ENCODE measurements around the gene DOK6. TPM values are rescaled to one million over a fixed set of nuclear protein-coding genes. Genes with fewer than 3 reads are reported as not detected.

DOK6 gene
- total RNA-seq, 1 donor from 2014 or later, result not detected

- intact Hi-C loops (cut with micrococcal nuclease), result no loop called here
- ChIA-PET CTCF (no interaction called here), POLR2A (no interaction called here)
- H3K27me3 Mint-ChIP-seq, result no peaks in the 10 kb centered on the region
- ATAC-seq (ENCODE audit: low read depth) (no peak), DNase-seq (no peak)
- no peak overlapping the region for H3K27ac Mint-ChIP-seq
- no peaks in the 10 kb centered on the region for H3K9me3 Mint-ChIP-seq
- no peaks in the 10 kb centered on the region for H3K4me1 Mint-ChIP-seq
- TF ChIP-seq CTCF (IDR thresholded peaks at IDR 0.05), result no peak
- no peak overlapping the region for H3K4me3 Mint-ChIP-seq
- H3K36me3 Mint-ChIP-seq (ENCODE audit: low read depth), result no peaks in the 10 kb centered on the region
Measured at GRCh38 chr18:69708844-69709243, 308.2 kb downstream of the DOK6 start.

- no peaks in the 10 kb centered on the region for H3K4me1 Mint-ChIP-seq
- DNase-seq, result no peak
- TF ChIP-seq CTCF (IDR thresholded peaks at IDR 0.05), result no peak
Measured at GRCh38 chr18:69715191-69715795, 314.6 kb downstream of the DOK6 start.

GRCh38 chr18:69717586-69717985, 316.9 kb downstream of the DOK6 start:
- DNase-seq (no peak), ATAC-seq (ENCODE audit: low read depth) (no peak)
- no peak for TF ChIP-seq CTCF (IDR thresholded peaks at IDR 0.05)
- Mint-ChIP-seq H3K27me3 (no peaks in the 10 kb centered on the region), H3K27ac (no peak overlapping the region), H3K4me1 (no peaks in the 10 kb centered on the region), H3K9me3 (peaks cover 14% of the 10 kb centered on the region), H3K4me3 (no peak overlapping the region), H3K36me3 (ENCODE audit: low read depth) (no peaks in the 10 kb centered on the region)
- intact Hi-C loops (cut with micrococcal nuclease), result no loop called here
- ChIA-PET POLR2A (no interaction called here), CTCF (no interaction called here)

More at GRCh38 chr18:69715191-69715795, 314.6 kb downstream of the DOK6 start:
- POLR2A ChIA-PET, result no interaction called here
- intact Hi-C loops (cut with micrococcal nuclease), result no loop called here
- peaks cover 14% of the 10 kb centered on the region for H3K9me3 Mint-ChIP-seq
- H3K27me3 Mint-ChIP-seq, result no peaks in the 10 kb centered on the region
- CTCF ChIA-PET, result no interaction called here
- H3K36me3 Mint-ChIP-seq (ENCODE audit: low read depth), result no peaks in the 10 kb centered on the region
- no peak overlapping the region for H3K27ac Mint-ChIP-seq
- H3K4me3 Mint-ChIP-seq, result no peak overlapping the region
- ATAC-seq (ENCODE audit: low read depth), result no peak

- Mint-ChIP-seq H3K27me3 (no peaks in the 10 kb centered on the region), H3K27ac (no peak overlapping the region), H3K4me1 (no peaks in the 10 kb centered on the region), H3K36me3 (ENCODE audit: low read depth) (no peaks in the 10 kb centered on the region), H3K9me3 (peaks cover 14% of the 10 kb centered on the region), H3K4me3 (no peak overlapping the region)
- DNase-seq, result no peak
- POLR2A ChIA-PET, result no interaction called here
- no peak for ATAC-seq (ENCODE audit: low read depth)
- no peak for TF ChIP-seq CTCF (IDR thresholded peaks at IDR 0.05)
- intact Hi-C loops (cut with micrococcal nuclease), result no loop called here
- CTCF ChIA-PET, result no interaction called here
Measured at GRCh38 chr18:69718912-69719547, 318.3 kb downstream of the DOK6 start.

GRCh38 chr18:69720422-69720821, 319.7 kb downstream of the DOK6 start:
- Mint-ChIP-seq H3K36me3 (ENCODE audit: low read depth) (no peaks in the 10 kb centered on the region), H3K27ac (no peak overlapping the region), H3K9me3 (peaks cover 14% of the 10 kb centered on the region), H3K4me3 (no peak overlapping the region), H3K4me1 (no peaks in the 10 kb centered on the region), H3K27me3 (no peaks in the 10 kb centered on the region)
- ATAC-seq (ENCODE audit: low read depth) (no peak), DNase-seq (no peak)
- intact Hi-C loops (cut with micrococcal nuclease), result no loop called here
- TF ChIP-seq CTCF (IDR thresholded peaks at IDR 0.05), result no peak
- ChIA-PET POLR2A (no interaction called here), CTCF (no interaction called here)
